Cardiac muscle cell (in vitro differentiated cells and primary cell): ENCODE measurements around the gene OR56B1. TPM values are rescaled to one million over a fixed set of nuclear protein-coding genes. Genes with fewer than 3 reads are reported as not detected.
"Not testable (repeated sequence)": the region's sequence is repeated elsewhere in the genome, so short reads cannot be mapped to it uniquely, and the experiment has no call there.

Experiments
- DNase-seq, 2 donors: peaks; one replicate each; pipeline versions ENCODE4 v3.0.0 to v3.0.0-alpha.2; 2010 to 2017; ENCODE audit warnings: low read depth in 1 of 2, low spot score in 1 of 2
- H3K27ac ChIP-seq: fragments of 200-600 bp; sonication (generic); 2 replicates; pipeline ENCODE4 v1.5.1; 2016
- H3K27me3 ChIP-seq: fragments of 200-600 bp; sonication (generic); 2 replicates; pipeline ENCODE4 v1.6.0; 2016; ENCODE audit warnings: control low read depth
- H3K36me3 ChIP-seq: fragments of 200-600 bp; sonication (generic); 2 replicates; pipeline ENCODE4 v1.5.1; 2016; ENCODE audit warnings: control low read depth
- H3K4me1 ChIP-seq: fragments of 200-600 bp; sonication (generic); 2 replicates; pipeline ENCODE4 v1.8.1; 2017; ENCODE audit warnings: low read depth, mild to moderate bottlenecking, mixed run types
- H3K4me3 ChIP-seq: fragments of 200-600 bp; sonication (generic); 2 replicates; pipeline ENCODE4 v1.5.1; 2016; ENCODE audit warnings: mild to moderate bottlenecking
- H3K9me3 ChIP-seq: fragments of 200-600 bp; sonication (generic); 2 replicates; pipeline ENCODE4 v1.5.1; 2017; ENCODE audit warnings: low read depth, mild to moderate bottlenecking, control low read depth
- CTCF ChIP-seq: IDR thresholded peaks from 2 replicates; pipeline ENCODE4 v1.5.1; 2012; ENCODE audit warnings: low read depth, mild to moderate bottlenecking, low read length
- polyA plus RNA-seq: library from polyadenylated mRNA; unstranded; fragments of >200 nt; fragmentation: Nextera tagmentation; extraction: Ambion mirVana; gene quantifications from 2 replicates; pipeline ENCODE4 v1.2.1, GENCODE V29; 2016
- total RNA-seq: library from RNA; depleted of rRNA; stranded (reverse); fragments of >200 nt; gene quantifications from 2 replicates; pipeline ENCODE4 v1.2.3, GENCODE V29; 2016

Gene OR56B1
- total and polyA plus RNA-seq, 2 experiments from 2014 or later = not detected

DNA sequence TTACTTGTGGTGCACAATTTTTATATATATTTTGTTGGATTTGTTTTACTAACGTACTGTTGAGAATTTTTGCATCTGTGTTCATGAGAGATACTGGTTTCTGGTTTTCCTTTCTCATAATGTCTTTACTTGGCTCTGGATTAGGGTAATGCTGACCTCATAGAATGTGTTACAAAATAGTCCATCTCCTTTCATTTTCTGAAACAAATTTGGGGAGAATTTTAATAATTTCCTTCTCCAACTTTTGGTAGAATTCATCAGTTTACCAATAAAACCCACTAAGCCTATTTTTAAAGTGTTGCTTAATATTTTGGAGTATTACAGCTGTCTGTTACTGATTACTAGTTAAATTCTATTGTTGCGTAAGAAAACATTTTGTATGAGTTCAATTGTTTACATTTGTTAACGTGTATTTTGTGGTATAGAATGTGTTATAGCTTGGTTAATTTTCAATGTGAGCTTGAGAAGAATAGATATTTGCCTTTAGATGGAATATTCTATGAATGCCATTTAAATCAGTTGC lies 35.1 kb upstream of the OR56B1 start:
- Histone ChIP-seq H3K9me3 (no peaks in the 10 kb centered on the region), H3K27me3 (no peaks in the 10 kb centered on the region), H3K4me1 (no peaks in the 10 kb centered on the region), H3K27ac (no peak overlapping the region), H3K4me3 (no peak overlapping the region), H3K36me3 (no peaks in the 10 kb centered on the region)
- no peak for DNase-seq
- TF ChIP-seq CTCF = no peak

DNA sequence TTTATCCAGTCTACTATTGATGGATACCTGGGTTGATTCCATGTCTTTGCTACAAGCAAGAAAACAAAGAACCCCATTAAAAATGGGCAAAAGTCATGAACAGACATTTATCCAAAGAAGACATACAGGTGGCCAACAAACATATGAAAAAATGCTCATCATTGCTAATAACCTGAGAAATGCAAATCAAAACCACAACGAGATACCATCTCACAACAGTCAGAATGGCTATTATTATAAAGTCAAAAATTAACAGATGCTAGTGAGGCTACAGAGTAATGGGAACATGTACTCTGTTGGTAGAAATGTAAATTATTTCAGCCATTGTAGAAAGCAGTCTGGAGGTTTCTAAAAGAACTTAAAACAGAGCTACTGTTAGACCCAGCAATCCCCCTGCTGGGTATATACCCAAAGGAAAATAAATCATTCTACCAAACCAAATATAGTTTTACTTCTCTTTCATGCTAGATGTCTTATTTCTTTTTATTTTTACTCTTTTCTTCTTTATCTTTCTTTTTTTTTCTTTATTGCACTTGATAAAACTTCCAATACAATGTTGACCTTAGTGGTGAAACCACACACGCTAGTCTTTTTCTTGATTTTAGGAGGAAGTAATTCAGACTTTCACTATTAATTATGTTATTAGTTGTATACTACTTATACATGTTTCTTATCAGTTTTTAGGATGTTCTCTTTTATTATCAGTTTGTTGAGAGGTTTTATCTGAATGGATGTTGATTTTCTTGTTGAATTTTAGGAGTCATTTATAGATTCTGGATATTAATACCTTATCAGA lies 32.3 kb upstream of the OR56B1 start:
- H3K4me1 ChIP-seq = no peaks in the 10 kb centered on the region
- H3K9me3 ChIP-seq = no peaks in the 10 kb centered on the region
- no peak overlapping the region for H3K27ac ChIP-seq
- H3K36me3 ChIP-seq = no peaks in the 10 kb centered on the region
- H3K4me3 ChIP-seq = no peak overlapping the region
- no peak for TF ChIP-seq CTCF
- no peaks in the 10 kb centered on the region for H3K27me3 ChIP-seq
- DNase-seq = no peak

DNA sequence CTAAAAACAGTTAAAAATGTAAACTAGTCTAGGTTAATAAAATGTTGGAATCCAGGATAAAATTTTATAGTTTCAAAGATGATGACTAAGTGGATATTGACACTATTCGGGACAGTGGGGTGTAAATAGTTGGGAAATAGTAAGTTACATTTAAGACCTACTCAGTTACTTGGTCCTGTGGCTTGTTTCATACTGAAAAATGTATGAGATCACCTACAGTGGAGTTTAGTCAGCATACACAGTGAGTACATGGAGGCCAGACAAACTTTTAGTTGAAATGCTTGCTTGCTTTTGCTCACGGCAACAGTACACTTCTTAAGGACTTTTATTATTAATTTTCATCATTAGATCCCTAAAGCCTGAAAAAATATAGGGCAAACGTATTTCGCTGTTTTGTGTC lies 30.6 kb upstream of the OR56B1 start:
- Histone ChIP-seq H3K4me3 (no peak overlapping the region), H3K36me3 (no peaks in the 10 kb centered on the region), H3K27ac (no peak overlapping the region), H3K4me1 (no peaks in the 10 kb centered on the region), H3K27me3 (no peaks in the 10 kb centered on the region), H3K9me3 (no peaks in the 10 kb centered on the region)
- no peak for TF ChIP-seq CTCF
- DNase-seq = no peak

DNA sequence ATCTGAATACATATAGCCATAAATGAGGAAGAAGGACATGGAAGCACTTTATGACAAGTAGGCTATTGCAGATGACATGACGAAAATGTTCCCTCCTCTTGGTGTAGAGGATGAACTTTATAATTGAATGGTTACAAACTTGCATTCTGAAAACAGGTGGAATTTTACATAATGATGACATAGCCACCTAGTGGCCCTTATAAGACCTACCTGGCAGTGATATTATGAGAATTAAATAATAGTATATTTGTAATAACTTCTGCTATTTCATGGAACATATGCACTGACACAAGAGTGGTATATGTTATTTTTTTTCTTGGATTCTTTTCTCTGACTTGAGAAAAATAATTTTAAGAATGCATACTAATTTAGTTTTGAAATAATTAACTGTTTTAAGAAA lies 23.7 kb upstream of the OR56B1 start:
- Histone ChIP-seq H3K4me1 (no peaks in the 10 kb centered on the region), H3K36me3 (no peaks in the 10 kb centered on the region), H3K27me3 (no peaks in the 10 kb centered on the region), H3K4me3 (no peak overlapping the region), H3K9me3 (no peaks in the 10 kb centered on the region), H3K27ac (no peak overlapping the region)
- peak in 1 of 2 donors; percentile 4 for DNase-seq
- TF ChIP-seq CTCF = peak; percentile 30

GRCh38 chr11:5713695-5714094 lies 22.6 kb upstream of the OR56B1 start:
- Histone ChIP-seq H3K27ac (peak overlapping the region; percentile 52), H3K4me3 (no peak overlapping the region), H3K4me1 (no peaks in the 10 kb centered on the region), H3K9me3 (no peaks in the 10 kb centered on the region), H3K36me3 (no peaks in the 10 kb centered on the region), H3K27me3 (no peaks in the 10 kb centered on the region)
- DNase-seq = peak; percentile 45 to 57
- no peak for TF ChIP-seq CTCF

GRCh38 chr11:5716518-5716917 lies 19.7 kb upstream of the OR56B1 start:
- H3K36me3 ChIP-seq, H3K4me1 ChIP-seq, H3K27ac ChIP-seq, H3K27me3 ChIP-seq, H3K9me3 ChIP-seq, H3K4me3 ChIP-seq, DNase-seq: not testable (repeated sequence)
